ENCODE results near the gene MPHOSPH9. TPM values are rescaled to one million over a fixed set of nuclear protein-coding genes. Genes with fewer than 3 reads are reported as not detected.

MPHOSPH9 gene
- total RNA-seq, 1 experiment from 2014 or later: 44.9 TPM

DNA sequence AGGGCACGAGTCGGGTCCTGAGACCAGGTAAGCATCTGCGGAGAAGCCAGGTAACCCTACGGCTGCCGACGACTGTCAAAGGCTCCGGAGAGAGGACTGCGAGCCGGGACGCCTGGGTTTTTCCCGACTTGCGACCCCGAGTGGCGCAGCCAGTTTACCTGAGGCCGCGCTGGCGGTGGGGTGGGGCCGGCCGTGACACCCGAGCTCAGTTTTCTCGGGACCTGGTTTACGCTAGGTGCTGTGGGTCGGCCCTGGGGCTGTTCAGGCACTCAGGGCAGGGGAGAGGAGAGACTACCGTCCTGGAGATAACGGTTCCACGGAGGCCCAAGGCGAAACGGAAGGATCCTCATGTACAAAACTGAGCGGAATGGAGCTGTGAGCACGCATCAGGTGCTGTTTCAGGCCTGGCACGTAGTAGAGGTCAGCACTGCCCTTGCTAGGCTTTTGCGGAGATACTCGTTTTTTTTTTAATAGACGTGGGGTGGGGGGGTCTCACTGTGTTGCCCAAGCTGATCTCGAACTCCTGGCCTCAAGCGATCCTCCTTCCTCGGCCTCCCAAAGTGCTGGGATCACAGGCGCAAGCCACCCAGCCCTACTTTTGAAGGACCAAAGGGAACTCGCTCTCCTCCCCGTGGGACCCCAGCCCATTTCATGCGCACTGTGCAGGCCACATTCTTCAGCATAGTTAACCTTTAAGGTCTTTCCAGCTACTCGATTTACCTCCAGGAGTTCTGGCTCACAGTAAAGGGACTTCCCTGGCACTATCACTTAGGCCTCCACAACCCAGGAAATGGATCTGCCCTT lies 766 bp upstream of the MPHOSPH9 start:
- no peaks in the 10 kb centered on the region for H3K27me3 ChIP-seq (ENCODE audit: insufficient read depth, low read length)
- H3K9me2 ChIP-seq (ENCODE audit: insufficient read depth): no peaks in the 10 kb centered on the region
- BruUV-seq (replicated peaks): TSS peak; percentile 73
- DNase-seq (ENCODE audit: low read depth, low spot score) (no peak), ATAC-seq (peak; percentile 33)
- ChIA-PET POLR2A (interaction anchor here (1.0 to 2.8 kb wide), 30 partner anchors 9 to 478 kb away, joined by 3 to 19 read pairs (median 4); partner anchors contain the start of genes ABCB9, ARL6IP4, ATP6V0A2 and OGFOD2), CTCF (interaction anchor here (1.0 to 2.4 kb wide), 6 partner anchors 8 to 259 kb away, joined by 3 to 20 read pairs (median 4); partner anchors contain the start of genes OGFOD2 and PITPNM2), RAD21 (ENCODE audit: low non-redundant PET in 1 of 2, low total read pairs in 2 of 2, uncharacterized antibody in 2 of 2, unreplicated experiment in 2 of 2) (interaction anchor here (0.7 to 1.9 kb wide), 5 partner anchors 190 to 267 kb away, joined by 3 to 8 read pairs (median 3); partner anchors contain the start of genes ABCB9 (in 1 of the 2) and OGFOD2 (in 1 of the 2))
- no peaks in the 10 kb centered on the region for H3K9me3 ChIP-seq (ENCODE audit: control insufficient read depth in 1 of 2, insufficient read depth in 1 of 2, low read depth in 1 of 2, low read length in 2 of 2)
- H2AFZ ChIP-seq (ENCODE audit: low read depth, low read length, poor library complexity, severe bottlenecking): no peak overlapping the region
- H3K9ac ChIP-seq (ENCODE audit: low read length): peak overlapping the region; percentile 93
- no peaks in the 10 kb centered on the region; the same call in 1 of the 2 replicates for H4K20me1 ChIP-seq (ENCODE audit: insufficient read depth)
- intact Hi-C loops (cut with micrococcal nuclease): loop anchor here (2.0 kb wide), 1 partner anchor 259 kb away; the partner anchor contains the start of gene OGFOD2
- no peaks in the 10 kb centered on the region for H3K36me3 ChIP-seq (ENCODE audit: control insufficient read depth in 1 of 2, insufficient read depth in 2 of 2, low read length in 2 of 2)
- no peak for TF ChIP-seq ELF1 (IDR thresholded peaks at IDR 0.05; ENCODE audit: borderline replicate concordance, low read depth)
- TF ChIP-seq ZFX (IDR thresholded peaks at IDR 0.05): peak; percentile 44; the same call in 1 of the 2 replicates
- peak overlapping the region; percentile 95 for H3K4me2 ChIP-seq (ENCODE audit: low read length)
- H3K79me2 ChIP-seq (ENCODE audit: insufficient read depth, low read length): peaks cover 83% of the 10 kb centered on the region
- peak overlapping the region; percentile 78 for H3K27ac ChIP-seq (ENCODE audit: low read depth, low read length)
- peak overlapping the region; percentile 69 to 97 for H3K4me3 ChIP-seq (replicated peaks in 1 of 2; ENCODE audit: low read depth in 1 of 2, low read length in 2 of 2)
- H3K4me1 ChIP-seq (ENCODE audit: control insufficient read depth in 1 of 2, insufficient read depth in 2 of 2, low read length in 2 of 2): peaks cover 12 to 21% of the 10 kb centered on the region in 2 experiments; a peak in 3 of 4 replicates

- no peaks in the 10 kb centered on the region for H3K9me3 ChIP-seq (ENCODE audit: control insufficient read depth in 1 of 2, insufficient read depth in 1 of 2, low read depth in 1 of 2, low read length in 2 of 2)
- H3K4me3 ChIP-seq (replicated peaks in 1 of 2; ENCODE audit: low read depth in 1 of 2, low read length in 2 of 2): peak overlapping the region; percentile 69 to 73
- no peaks in the 10 kb centered on the region for H3K36me3 ChIP-seq (ENCODE audit: control insufficient read depth in 1 of 2, insufficient read depth in 2 of 2, low read length in 2 of 2)
- no peaks in the 10 kb centered on the region for H3K27me3 ChIP-seq (ENCODE audit: insufficient read depth, low read length)
- intact Hi-C loops (cut with micrococcal nuclease): loop anchor here (1.0 to 2.0 kb wide), 2 partner anchors 189 to 258 kb away; partner anchors contain the start of gene OGFOD2
- peak overlapping the region; percentile 83 for H2AFZ ChIP-seq (ENCODE audit: low read depth, low read length, poor library complexity, severe bottlenecking)
- TSS peak; percentile 67 for BruUV-seq (replicated peaks)
- ChIA-PET POLR2A (interaction anchor here (0.6 to 2.8 kb wide), 35 partner anchors 8 to 479 kb away, joined by 3 to 19 read pairs (median 4); partner anchors contain the start of genes ABCB9, ARL6IP4, ATP6V0A2 and KMT5A), RAD21 (ENCODE audit: low non-redundant PET in 1 of 2, low total read pairs in 2 of 2, uncharacterized antibody in 2 of 2, unreplicated experiment in 2 of 2) (interaction anchor here (1.3 to 1.9 kb wide), 3 partner anchors 189 to 257 kb away, joined by 3 to 8 read pairs (median 6); partner anchors contain the start of gene OGFOD2 (in 1 of the 2)), CTCF (interaction anchor here (0.8 to 2.4 kb wide), 5 partner anchors 10 to 258 kb away, joined by 3 to 20 read pairs (median 3); partner anchors contain the start of genes OGFOD2 and PITPNM2)
- TF ChIP-seq POLR2AphosphoS5 (IDR thresholded peaks at IDR 0.05; ENCODE audit: low read depth, low read length): no peak
- TF ChIP-seq ZNF274 (IDR thresholded peaks at IDR 0.05; ENCODE audit: low read depth, low read length): no peak
- TF ChIP-seq, protein P1, sequence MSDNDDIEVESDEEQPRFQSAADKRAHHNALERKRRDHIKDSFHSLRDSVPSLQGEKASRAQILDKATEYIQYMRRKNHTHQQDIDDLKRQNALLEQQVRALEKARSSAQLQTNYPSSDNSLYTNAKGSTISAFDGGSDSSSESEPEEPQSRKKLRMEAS (IDR thresholded peaks at IDR 0.05): no peak
- peak overlapping the region; percentile 77 for H3K27ac ChIP-seq (ENCODE audit: low read depth, low read length)
- no peaks in the 10 kb centered on the region for H4K20me1 ChIP-seq (ENCODE audit: insufficient read depth)
- H3K9ac ChIP-seq (ENCODE audit: low read length): peak overlapping the region; percentile 93
- H3K79me2 ChIP-seq (ENCODE audit: insufficient read depth, low read length): peaks cover 90% of the 10 kb centered on the region
- peak overlapping the region; percentile 98 for H3K4me2 ChIP-seq (ENCODE audit: low read length)
- no peaks in the 10 kb centered on the region for H3K9me2 ChIP-seq (ENCODE audit: insufficient read depth)
- DNase-seq (ENCODE audit: low read depth, low spot score) (peak; percentile 12), ATAC-seq (peak; percentile 14)
- peaks cover 12 to 21% of the 10 kb centered on the region in 2 experiments; a peak in 3 of 4 replicates for H3K4me1 ChIP-seq (ENCODE audit: control insufficient read depth in 1 of 2, insufficient read depth in 2 of 2, low read length in 2 of 2)
These were observed 502 bp downstream of the MPHOSPH9 start for GRCh38 chr12:123232472-123232806.

Data from HCT116 (cell line).